Tibial nerve (tissue), 3 donors: ENCODE measurements around the gene NKX2-1.

ENCODE experiments used
- CTCF ChIP-seq, 5 experiments: fragments of 200-600 bp in 3 of 5; fragments of 450-650 bp in 2 of 5; sonication (generic) in 3 of 5; IDR thresholded peaks; one replicate each; pipeline ENCODE4 v1.5.1; 2016 to 2019; ENCODE audit warnings: antibody characterized with exemption in 5 of 5, mild to moderate bottlenecking in 3 of 5, moderate library complexity in 2 of 5
- POLR2A ChIP-seq, 2 donors: fragments of 450-650 bp; IDR thresholded peaks; one replicate each; pipeline ENCODE4 v1.6.1; 2017; ENCODE audit warnings: antibody characterized with exemption in 2 of 2, mild to moderate bottlenecking in 2 of 2, moderate library complexity in 2 of 2

GRCh38 chr14:36524874-36525745 lies 5.1 kb upstream of the NKX2-1 start:
- peak; percentile 23 to 41 (median 27) for TF ChIP-seq CTCF (IDR thresholded peaks at IDR 0.05)
- TF ChIP-seq POLR2A (IDR thresholded peaks at IDR 0.05): no peak
